Smooth muscle cell of the pulmonary artery (primary cell): ENCODE results near the gene CEMIP2. TPM values are rescaled to one million over a fixed set of nuclear protein-coding genes. Genes with fewer than 3 reads are reported as not detected.

ENCODE experiments used
- total RNA-seq: library from RNA; depleted of rRNA; stranded (reverse); fragments of >200 nt; gene quantifications from 2 replicates; pipeline ENCODE4 v1.2.3, GENCODE V29; 2014

The CEMIP2 gene, protein sequence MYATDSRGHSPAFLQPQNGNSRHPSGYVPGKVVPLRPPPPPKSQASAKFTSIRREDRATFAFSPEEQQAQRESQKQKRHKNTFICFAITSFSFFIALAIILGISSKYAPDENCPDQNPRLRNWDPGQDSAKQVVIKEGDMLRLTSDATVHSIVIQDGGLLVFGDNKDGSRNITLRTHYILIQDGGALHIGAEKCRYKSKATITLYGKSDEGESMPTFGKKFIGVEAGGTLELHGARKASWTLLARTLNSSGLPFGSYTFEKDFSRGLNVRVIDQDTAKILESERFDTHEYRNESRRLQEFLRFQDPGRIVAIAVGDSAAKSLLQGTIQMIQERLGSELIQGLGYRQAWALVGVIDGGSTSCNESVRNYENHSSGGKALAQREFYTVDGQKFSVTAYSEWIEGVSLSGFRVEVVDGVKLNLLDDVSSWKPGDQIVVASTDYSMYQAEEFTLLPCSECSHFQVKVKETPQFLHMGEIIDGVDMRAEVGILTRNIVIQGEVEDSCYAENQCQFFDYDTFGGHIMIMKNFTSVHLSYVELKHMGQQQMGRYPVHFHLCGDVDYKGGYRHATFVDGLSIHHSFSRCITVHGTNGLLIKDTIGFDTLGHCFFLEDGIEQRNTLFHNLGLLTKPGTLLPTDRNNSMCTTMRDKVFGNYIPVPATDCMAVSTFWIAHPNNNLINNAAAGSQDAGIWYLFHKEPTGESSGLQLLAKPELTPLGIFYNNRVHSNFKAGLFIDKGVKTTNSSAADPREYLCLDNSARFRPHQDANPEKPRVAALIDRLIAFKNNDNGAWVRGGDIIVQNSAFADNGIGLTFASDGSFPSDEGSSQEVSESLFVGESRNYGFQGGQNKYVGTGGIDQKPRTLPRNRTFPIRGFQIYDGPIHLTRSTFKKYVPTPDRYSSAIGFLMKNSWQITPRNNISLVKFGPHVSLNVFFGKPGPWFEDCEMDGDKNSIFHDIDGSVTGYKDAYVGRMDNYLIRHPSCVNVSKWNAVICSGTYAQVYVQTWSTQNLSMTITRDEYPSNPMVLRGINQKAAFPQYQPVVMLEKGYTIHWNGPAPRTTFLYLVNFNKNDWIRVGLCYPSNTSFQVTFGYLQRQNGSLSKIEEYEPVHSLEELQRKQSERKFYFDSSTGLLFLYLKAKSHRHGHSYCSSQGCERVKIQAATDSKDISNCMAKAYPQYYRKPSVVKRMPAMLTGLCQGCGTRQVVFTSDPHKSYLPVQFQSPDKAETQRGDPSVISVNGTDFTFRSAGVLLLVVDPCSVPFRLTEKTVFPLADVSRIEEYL (N-terminal part only)
- 53.4 and 106 TPM in 2 replicates for total RNA-seq

DNA sequence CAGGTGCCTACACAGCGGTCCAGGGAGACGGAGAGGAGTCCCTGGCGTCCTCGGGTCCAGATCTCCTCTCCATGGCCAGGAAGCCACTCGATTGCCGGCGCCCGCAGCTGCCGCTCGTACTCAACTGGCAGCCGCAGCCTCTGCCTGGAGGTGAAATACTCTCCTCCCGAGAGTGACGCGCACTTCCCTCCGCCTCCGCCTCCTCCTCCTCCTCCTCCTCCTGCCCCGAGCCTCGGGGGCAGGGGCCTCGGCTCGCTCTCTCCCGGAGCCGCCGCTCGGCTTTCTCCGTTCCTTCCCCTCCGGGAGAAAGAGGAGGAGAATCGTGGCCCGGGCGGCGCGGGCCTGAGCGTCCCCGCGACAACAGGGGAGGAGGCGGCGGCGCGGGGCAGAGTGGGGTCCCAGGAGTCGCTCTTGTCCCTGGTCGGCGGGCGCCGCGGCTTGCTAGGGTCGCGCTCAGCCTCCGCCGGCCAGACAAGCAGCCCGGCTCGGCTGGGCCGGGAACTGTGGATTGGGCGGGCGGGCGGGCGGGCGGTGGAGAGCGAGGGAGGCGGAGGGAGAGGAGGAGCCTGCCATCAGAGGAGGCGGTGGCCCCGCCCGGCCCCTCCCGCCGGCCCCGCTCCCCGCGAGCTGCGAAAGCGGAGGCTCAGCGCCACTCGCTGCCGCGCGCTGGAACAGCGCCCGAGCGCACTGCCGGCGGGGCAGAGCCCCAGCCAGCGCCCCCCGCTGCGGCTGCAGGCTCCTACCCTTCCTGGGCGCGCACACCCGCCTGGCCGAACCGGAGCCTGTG lies at the start of gene CEMIP2:
CEMIP2 (minus strand) TSS at position 126 of the 787 bp plus-strand sequence. CDS start 18,140 bp downstream, outside the sequence.

Other genes starting within 250 kb of the CEMIP2 start
- gene ABHD17B, start 142.7 kb upstream of the CEMIP2 start, total RNA-seq = 19.1 and 23.2 TPM in 2 replicates
- gene C9orf85, start 143.1 kb upstream of the CEMIP2 start, total RNA-seq = 11.6 and 12.0 TPM in 2 replicates